Adrenal gland (tissue), 12 donors: ENCODE results near the gene DUSP22. TPM values are rescaled to one million over a fixed set of nuclear protein-coding genes. Genes with fewer than 3 reads are reported as not detected.

Source experiments
- DNase-seq, 7 donors: peaks; one replicate each; pipeline ENCODE4 v3.0.0-alpha.2; 2019 to 2020
- H3K27ac ChIP-seq, 5 donors: fragments of 200-600 bp; sonication (generic) in 4 of 5; 1 replicate in 3 of 5; 2 replicates in 2 of 5; pipeline versions ENCODE4 v1.5.1 to v1.8.0; 2016 to 2020; ENCODE audit warnings: mild to moderate bottlenecking in 1 of 5
- H3K27me3 ChIP-seq: fragments of 200-600 bp; 2 replicates; pipeline ENCODE4 v1.8.0; 2021
- H3K36me3 ChIP-seq, 2 donors: fragments of 200-600 bp; replicated peaks in 1 of 2; 1 replicate in 1 of 2; 2 replicates in 1 of 2; pipeline versions ENCODE4 v1.5.1 to v1.8.0; 2018 to 2022
- H3K4me1 ChIP-seq, 2 donors: fragments of 200-600 bp; replicated peaks in 1 of 2; 1 replicate in 1 of 2; 2 replicates in 1 of 2; pipeline versions ENCODE4 v1.5.1 to v1.8.0; 2018 to 2021
- H3K4me3 ChIP-seq, 4 donors: fragments of 200-600 bp; sonication (generic) in 3 of 4; one replicate each; pipeline ENCODE4 v1.5.1; 2016 to 2018
- H3K9me3 ChIP-seq, 3 donors: fragments of 200-600 bp; sonication (generic) in 1 of 3; replicated peaks in 1 of 3; 1 replicate in 2 of 3; 2 replicates in 1 of 3; pipeline versions ENCODE4 v1.5.1 to v1.8.0; 2016 to 2021
- CTCF ChIP-seq, 6 experiments: fragments of 450-650 bp in 4 of 6; fragments of 200-600 bp in 2 of 6; sonication (generic) in 1 of 6; IDR thresholded peaks; 1 replicate in 5 of 6; 2 replicates in 1 of 6; pipeline versions ENCODE4 v1.5.1 to v1.8.0; 2016 to 2021; ENCODE audit warnings: antibody characterized with exemption in 6 of 6, mild to moderate bottlenecking in 2 of 6, moderate library complexity in 1 of 6
- POLR2A ChIP-seq, 2 donors: fragments of 450-650 bp; IDR thresholded peaks; one replicate each; pipeline ENCODE4 v1.6.1; 2017; ENCODE audit warnings: antibody characterized with exemption in 2 of 2, mild to moderate bottlenecking in 2 of 2, moderate library complexity in 1 of 2
- WGBS, 4 donors: extraction: QIAGEN DNeasy Blood & Tissue Kit in 2 of 4; methylation state at CpG; one replicate each; pipeline versions ENCODE4 v1.1.5 to v1.1.7; 2013 to 2017; 5-methylcytosine and 5-hydroxymethylcytosine counted together
- intact Hi-C, 2 donors: fragments of 100-400 bp; cut with DNase I; formaldehyde crosslinking; loops; one replicate each; pipeline versions ENCODE4 v1.14.1 to v1.15.0; 2022 to 2023
- polyA plus RNA-seq, 3 donors: library from polyadenylated mRNA; stranded (reverse); fragments of 200-250 nt in 2 of 3; fragments of 350-450 nt in 1 of 3; fragmentation: Illumina TruSeq in 1 of 3; extraction: RNeasy Lipid Tissue Mini Kit (QIAGEN cat#74804) in 1 of 3; gene quantifications; one replicate each; pipeline ENCODE4 v1.2.3, GENCODE V29; 2013 to 2014
- total RNA-seq, 9 donors: library from RNA; depleted of rRNA in 4 of 9; stranded (reverse); fragments of >200 nt in 4 of 9; fragments of 120-200 nt in 1 of 9; fragmentation: NEBNext Ultra II Directional in 1 of 9; extraction: Animal tissue kit (Norgen Biotek cat#: 25700) in 1 of 9; gene quantifications; one replicate each; pipeline versions ENCODE4 v1.1.0 to v1.2.4, GENCODE V29; 2013 to 2023
- donor health status: healthy with polysubstance abuse.
- donor health status: Bipolar disorder and iron deficiency.
- donor health status: DM: yes; HTN: yes; CAD: no.
- donor health status: DM: no; HTN: no; CAD: no.
- donor health status: DM: no; HTN: no; CAD: no.
- donor health status: DM: yes; HTN: yes; CAD: no.

DUSP22 gene
- total and polyA plus RNA-seq, 12 donors, result 16.7 to 39.3 (median 25.9) TPM

GRCh38 chr6:273551-274058 lies 18.7 kb upstream of the DUSP22 start:
- no peak overlapping the region for H3K27ac ChIP-seq
- H3K9me3 ChIP-seq, result peaks cover 0 to 6% (median 0%) of the 10 kb centered on the region in 3 donors
- WGBS, 4 donors, result 33 to 41% (median 38%) methylated on average over 2 of the region's 2 CpGs
- intact Hi-C loops, result no loop called here
- TF ChIP-seq POLR2A (IDR thresholded peaks at IDR 0.05), result no peak
- no peak for TF ChIP-seq CTCF (IDR thresholded peaks at IDR 0.05)
- no peak for DNase-seq
- H3K27me3 ChIP-seq, result no peaks in the 10 kb centered on the region
- H3K4me1 ChIP-seq, result no peaks in the 10 kb centered on the region
- H3K36me3 ChIP-seq, result no peaks in the 10 kb centered on the region
- no peak overlapping the region for H3K4me3 ChIP-seq

- no peaks in the 10 kb centered on the region for H3K27me3 ChIP-seq
- WGBS, 4 donors, result 68 to 84% (median 79%) methylated on average over 2 of the region's 2 CpGs
- TF ChIP-seq POLR2A (IDR thresholded peaks at IDR 0.05), result no peak
- TF ChIP-seq CTCF (IDR thresholded peaks at IDR 0.05), result no peak
- H3K36me3 ChIP-seq, result no peaks in the 10 kb centered on the region
- H3K4me1 ChIP-seq, result no peaks in the 10 kb centered on the region
- no peak overlapping the region for H3K4me3 ChIP-seq
- DNase-seq, result no peak
- no peak overlapping the region for H3K27ac ChIP-seq
- intact Hi-C loops, result no loop called here
- H3K9me3 ChIP-seq, result no peaks in the 10 kb centered on the region
These were observed 14.5 kb upstream of the DUSP22 start for GRCh38 chr6:277746-278145.

GRCh38 chr6:278494-278893 lies 13.8 kb upstream of the DUSP22 start:
- no peak overlapping the region for H3K27ac ChIP-seq
- 72 to 85% (median 78%) methylated on average over 5 of the region's 5 CpGs for WGBS, 4 donors
- no peak for DNase-seq
- TF ChIP-seq CTCF (IDR thresholded peaks at IDR 0.05) (no peak), POLR2A (IDR thresholded peaks at IDR 0.05) (no peak)
- H3K9me3 ChIP-seq, result no peaks in the 10 kb centered on the region
- no peaks in the 10 kb centered on the region for H3K36me3 ChIP-seq
- no peak overlapping the region for H3K4me3 ChIP-seq
- no peaks in the 10 kb centered on the region for H3K4me1 ChIP-seq
- intact Hi-C loops, result no loop called here
- H3K27me3 ChIP-seq, result no peaks in the 10 kb centered on the region

GRCh38 chr6:279341-280029 lies 12.8 kb upstream of the DUSP22 start:
- intact Hi-C loops, result no loop called here
- Histone ChIP-seq H3K36me3 (no peaks in the 10 kb centered on the region), H3K9me3 (no peaks in the 10 kb centered on the region), H3K27me3 (no peaks in the 10 kb centered on the region), H3K4me1 (no peaks in the 10 kb centered on the region), H3K27ac (no peak overlapping the region), H3K4me3 (no peak overlapping the region)
- WGBS, 4 donors, result 78 to 82% (median 81%) methylated on average over 8 of the region's 8 CpGs
- no peak for TF ChIP-seq CTCF (IDR thresholded peaks at IDR 0.05)
- no peak for TF ChIP-seq POLR2A (IDR thresholded peaks at IDR 0.05)
- no peak for DNase-seq
